ENCODE measurements around the gene SAMD7. TPM values are rescaled to one million over a fixed set of nuclear protein-coding genes. Genes with fewer than 3 reads are reported as not detected.

The SAMD7 gene
- total and polyA plus RNA-seq, 2 of the 13 experiments (the other 11 are each of a cell fraction or from before 2014, with no cell fraction given) = not detected

GRCh38 chr3:169948559-169949448, 37.4 kb downstream of the SAMD7 start:
- no peak overlapping the region for H3K4me3 ChIP-seq (replicated peaks in 1 of 3; ENCODE audit: insufficient read depth in 1 of 3, low read depth in 2 of 3, low read length in 3 of 3)
- intact Hi-C loops (cut with micrococcal nuclease; ENCODE audit: unreplicated experiment) = loop anchor here (1.0 kb wide), 1 partner anchor 39 kb away; no protein-coding TSS in a partner anchor
- CTCF ChIA-PET (ENCODE audit: low intra/inter-chr PET ratio, low total read pairs) = no interaction called here

More at GRCh38 chr3:169948559-169949448, 37.4 kb downstream of the SAMD7 start:
- Histone ChIP-seq H3K4me2 (ENCODE audit: low read depth, low read length) (no peak overlapping the region), H3K79me2 (ENCODE audit: insufficient read depth, low read length) (no peaks in the 10 kb centered on the region), H3K27me3 (ENCODE audit: control insufficient read depth in 1 of 2, insufficient read depth in 2 of 2, low read length in 2 of 2) (peaks cover 0 to 1% of the 10 kb centered on the region in 2 experiments; a peak in 1 of 5 replicates), H3K4me1 (ENCODE audit: insufficient read depth, low read length) (no peaks in the 10 kb centered on the region), H4K20me1 (ENCODE audit: insufficient read depth, low read length) (no peaks in the 10 kb centered on the region; the same call in 1 of the 2 replicates), H2AFZ (ENCODE audit: low read length) (no peak overlapping the region), H3K36me3 (replicated peaks in 1 of 2; ENCODE audit: control insufficient read depth in 1 of 2, insufficient read depth in 2 of 2, low read length in 2 of 2) (no peaks in the 10 kb centered on the region), H3K9me3 (ENCODE audit: low read length) (no peaks in the 10 kb centered on the region), H3K27ac (ENCODE audit: extremely low read length, insufficient read depth, low read length) (no peak overlapping the region), H3K9ac (ENCODE audit: insufficient read depth, low read depth, low read length) (no peak overlapping the region)
- TF ChIP-seq DNMT3B (CRISPR knock-in tag; conservative IDR thresholded peaks at IDR 0.05) (no peak), CC2D1A (CRISPR knock-in tag; IDR thresholded peaks at IDR 0.05) (no peak), ZNF430 (CRISPR knock-in tag; IDR thresholded peaks at IDR 0.05) (no peak), ZBTB43 (CRISPR knock-in tag; conservative IDR thresholded peaks at IDR 0.05) (no peak), ETV5 (CRISPR knock-in tag; IDR thresholded peaks at IDR 0.05; ENCODE audit: borderline replicate concordance) (no peak), ZNF263 (CRISPR knock-in tag; IDR thresholded peaks at IDR 0.05) (no peak), FUBP1 (CRISPR knock-in tag; IDR thresholded peaks at IDR 0.05; ENCODE audit: borderline replicate concordance) (no peak), ZNF850 (CRISPR knock-in tag; conservative IDR thresholded peaks at IDR 0.05) (no peak), ZNF615 (CRISPR knock-in tag; IDR thresholded peaks at IDR 0.05; ENCODE audit: borderline replicate concordance) (no peak)
- BruUV-seq (replicated peaks) = no TSS peak
- WGBS (ENCODE audit: low lambda C conversion rate) = 3% methylated on average over 2 of the region's 2 CpGs
- POLR2A ChIA-PET = no interaction called here
- DNase-seq (ENCODE audit: low spot score) (no peak), FAIRE-seq (no peak), ATAC-seq (no peak)
- in situ Hi-C loops (cut with HindIII; ENCODE audit: extremely low pct_ligation_motif_present, low pct_unique_long_range_greater_than_20kb) = no loop called here
